Mucosa of gallbladder (tissue), 1 donor: ENCODE measurements around the gene HHAT. TPM values are rescaled to one million over a fixed set of nuclear protein-coding genes. Genes with fewer than 3 reads are reported as not detected.

Source experiments
- DNase-seq: peaks from one replicate; pipeline ENCODE4 v3.0.0-alpha.2; 2020; ENCODE audit warnings: low spot score
- total RNA-seq: library from RNA; stranded (reverse); gene quantifications from one replicate; pipeline ENCODE4 v1.2.1, GENCODE V29; 2021
- donor health status: DM: no; HTN: no; CAD: no.

The HHAT gene
- total RNA-seq, 1 donor from 2014 or later = 14.4 TPM

- no peak for DNase-seq
These were observed 383.3 kb downstream of the HHAT start for GRCh38 chr1:210711825-210712612.

GRCh38 chr1:210715072-210715471, 386.4 kb downstream of the HHAT start:
- no peak for DNase-seq

- DNase-seq = no peak
These were observed 393.8 kb downstream of the HHAT start for GRCh38 chr1:210722410-210723081.

GRCh38 chr1:210723646-210724045, 394.9 kb downstream of the HHAT start:
- DNase-seq = no peak

- no peak for DNase-seq
These were observed 396.1 kb downstream of the HHAT start for GRCh38 chr1:210724768-210725167.

Other genes with a start within 250 kb of the HHAT start
- gene SERTAD4, start 96.1 kb upstream of the HHAT start, total RNA-seq = 2.6 TPM